GM12878 (cell line): ENCODE measurements around the gene PPL. TPM values are rescaled to one million over a fixed set of nuclear protein-coding genes. Genes with fewer than 3 reads are reported as not detected.

Experiments
- ATAC-seq: fragments of 200-7000 bp; cut with Tn5 transposase; 3 replicates; pipeline ENCODE4 v1.9.1; 2020; ENCODE audit warnings: mild to moderate bottlenecking, moderate library complexity
- BruUV-seq: library from RNA; stranded (reverse); fragments of 400-500 nt; replicated peaks from 2 replicates; lab custom pipeline; 2021; lab: Mats Ljungman, UMichigan
- CTCF ChIA-PET: fragments of 300-600 bp; sonication (Branson Sonifier 250); formaldehyde crosslinking; extraction: SDS; loops from one replicate; lab custom pipeline; 2021; ENCODE audit warnings: inconsistent platforms; lab: Yijun Ruan, JAX
- POLR2A ChIA-PET: fragments of 350-600 bp; formaldehyde crosslinking; extraction: SDS; loops from one replicate; lab custom pipeline; 2021; ENCODE audit warnings: inconsistent platforms; lab: Charles Lee
- RAD21 ChIA-PET: fragments of 300-600 bp; sonication (Branson Sonifier 250); formaldehyde crosslinking; loops from one replicate; lab custom pipeline; 2023; ENCODE audit warnings: antibody characterized with exemption; ENCODE audit not compliant: unreplicated experiment; lab: Charles Lee
- SMC1A ChIA-PET: fragments of 300-600 bp; sonication (Branson Sonifier 250); formaldehyde crosslinking; loops from one replicate; lab custom pipeline; 2023; ENCODE audit not compliant: unreplicated experiment, uncharacterized antibody; lab: Charles Lee
- DNase-seq: peaks from one replicate; pipeline ENCODE4 v3.0.0-alpha.2; 2011; ENCODE audit warnings: low read depth, low spot score
- FAIRE-seq: peaks from 3 replicates; lab custom pipeline; 2011; peaks lifted over from hg19 to GRCh38; lab: Jason Lieb, UNC
- H2AFZ ChIP-seq: 2 replicates; pipeline ENCODE4 v1.6.0; 2011; ENCODE audit warnings: low read depth, low read length, control low read depth; ENCODE audit not compliant: control insufficient read depth
- H3K27ac ChIP-seq: 2 replicates; pipeline ENCODE4 v1.5.1; 2011; ENCODE audit warnings: control low read depth; ENCODE audit not compliant: control insufficient read depth, insufficient read depth
- H3K27me3 ChIP-seq, 2 experiments: replicated peaks in 1 of 2; 2 replicates each; pipeline versions ENCODE4 v1.6.0 to v1.6.1; 2011; ENCODE audit warnings: low read length in 1 of 2; ENCODE audit not compliant: control insufficient read depth in 2 of 2, insufficient read depth in 2 of 2
- H3K36me3 ChIP-seq, 2 experiments: 2 replicates each; pipeline ENCODE4 v1.5.1; 2011; ENCODE audit warnings: low read length in 1 of 2; ENCODE audit not compliant: control insufficient read depth in 2 of 2, insufficient read depth in 2 of 2
- H3K4me1 ChIP-seq: 2 replicates; pipeline ENCODE4 v1.6.1; 2011; ENCODE audit warnings: mild to moderate bottlenecking, low read length, moderate library complexity, mixed read lengths; ENCODE audit not compliant: control insufficient read depth, insufficient read depth
- H3K4me2 ChIP-seq: 2 replicates; pipeline ENCODE4 v1.6.0; 2011; ENCODE audit warnings: control low read depth; ENCODE audit not compliant: control insufficient read depth, insufficient read depth
- H3K4me3 ChIP-seq: fragments of 200-600 bp; sonication (generic); 2 replicates; pipeline ENCODE4 v1.5.1; 2016
- H3K79me2 ChIP-seq: 2 replicates; pipeline ENCODE4 v1.6.0; 2011; ENCODE audit warnings: low read length; ENCODE audit not compliant: control insufficient read depth, insufficient read depth
- H3K9ac ChIP-seq: 2 replicates; pipeline ENCODE4 v1.8.0; 2011; ENCODE audit warnings: low read length, control low read depth, mixed read lengths; ENCODE audit not compliant: control insufficient read depth, insufficient read depth
- H3K9me3 ChIP-seq: replicated peaks from 3 replicates; pipeline ENCODE4 v1.5.1; 2011; ENCODE audit warnings: mild to moderate bottlenecking, low read length; ENCODE audit not compliant: control insufficient read depth, insufficient read depth
- H4K20me1 ChIP-seq: 2 replicates; pipeline ENCODE4 v1.6.0; 2011; ENCODE audit not compliant: control insufficient read depth, insufficient read depth
- BHLHE40 ChIP-seq, 2 experiments: fragments of 450-650 bp in 1 of 2; IDR thresholded peaks; 2 replicates each; pipeline ENCODE4 v1.6.1; 2011 to 2017; ENCODE audit warnings: low read depth in 2 of 2, borderline replicate concordance in 1 of 2, improper control_type of control experiment in 1 of 2, low read length in 1 of 2, mild to moderate bottlenecking in 1 of 2
- BRCA1 ChIP-seq: IDR thresholded peaks from 2 replicates; pipeline ENCODE4 v1.6.1; 2011; ENCODE audit warnings: low read depth, low read length, improper control_type of control experiment
- CBFB ChIP-seq: IDR thresholded peaks from 2 replicates; pipeline ENCODE4 v1.6.1; 2016; ENCODE audit warnings: antibody characterized with exemption, low read depth
- CHD4 ChIP-seq: fragments of 200-600 bp; sonication (generic); IDR thresholded peaks from 2 replicates; pipeline ENCODE4 v1.6.1; 2016; ENCODE audit warnings: mild to moderate bottlenecking
- CREB1 ChIP-seq: IDR thresholded peaks from 2 replicates; pipeline ENCODE4 v1.6.1; 2012; ENCODE audit warnings: low read depth, mild to moderate bottlenecking, inconsistent platforms
- CREM ChIP-seq: IDR thresholded peaks from 2 replicates; pipeline ENCODE4 v1.6.1; 2014; ENCODE audit warnings: antibody characterized with exemption, low read depth
- CUX1 ChIP-seq: IDR thresholded peaks from 2 replicates; pipeline ENCODE4 v1.6.1; 2012; ENCODE audit warnings: improper control_type of control experiment, low read depth, low read length; ENCODE audit not compliant: insufficient replicate concordance
- E4F1 ChIP-seq: fragments of 450-650 bp; IDR thresholded peaks from 2 replicates; pipeline ENCODE4 v1.6.1; 2018; ENCODE audit warnings: borderline replicate concordance, mild to moderate bottlenecking; ENCODE audit not compliant: partially characterized antibody
- FOXK2 ChIP-seq: fragments of 450-650 bp; IDR thresholded peaks from 2 replicates; pipeline ENCODE4 v1.6.1; 2017; ENCODE audit warnings: mild to moderate bottlenecking, moderate library complexity
- HDAC6 ChIP-seq: fragments of 200-600 bp; sonication (generic); IDR thresholded peaks from one replicate; pipeline ENCODE4 v1.8.0; 2017; ENCODE audit warnings: antibody characterized with exemption; ENCODE audit not compliant: unreplicated experiment
- MAX ChIP-seq: IDR thresholded peaks from 2 replicates; pipeline ENCODE4 v1.6.1; 2012; ENCODE audit warnings: low read depth, low read length, improper control_type of control experiment
- NFYA ChIP-seq: IDR thresholded peaks from 2 replicates; pipeline ENCODE4 v1.6.1; 2011; ENCODE audit warnings: low read depth, mild to moderate bottlenecking, low read length, improper control_type of control experiment, borderline replicate concordance
- POLR2AphosphoS5 ChIP-seq: IDR thresholded peaks from 2 replicates; pipeline ENCODE4 v1.6.1; 2011; ENCODE audit warnings: mild to moderate bottlenecking, low read length, inconsistent platforms
- SUZ12 ChIP-seq: fragments of 200-600 bp; sonication (generic); IDR thresholded peaks from one replicate; pipeline ENCODE4 v1.6.1; 2018; ENCODE audit warnings: antibody characterized with exemption, mild to moderate bottlenecking; ENCODE audit not compliant: unreplicated experiment
- WGBS: methylation state at CpG from one replicate; pipeline ENCODE4 v1.1.6; 2016; ENCODE audit warnings: low lambda C conversion rate; ENCODE audit not compliant: insufficient replicate concordance, insufficient coverage; ENCODE audit errors: missing lambda C conversion rate; 5-methylcytosine and 5-hydroxymethylcytosine counted together
- in situ Hi-C: fragments of 300-500 bp; cut with MboI; formaldehyde crosslinking; loops from 9 replicates; pipeline ENCODE4 v1.14.3; 2018; ENCODE audit warnings: mixed read lengths
- intact Hi-C: fragments of 100-400 bp; cut with micrococcal nuclease; formaldehyde crosslinking; loops from one replicate; pipeline ENCODE4 v1.14.2; 2022; ENCODE audit not compliant: unreplicated experiment
- polyA plus RNA-seq, 11 experiments: library from polyadenylated mRNA; depleted of rRNA in 4 of 11; unstranded in 6 of 11; stranded (reverse) in 5 of 11; fragments of >200 nt; fragmentation: Nextera tagmentation in 4 of 11; fragmentation: Illumina TruSeq in 1 of 11; extraction: Ambion mirVana in 4 of 11; extraction: Trizol in 1 of 11; gene quantifications; 1 replicate in 1 of 11; 2 replicates in 10 of 11; pipeline versions ENCODE4 v1.2.1 to v1.2.3, GENCODE V29; 2011 to 2016; ENCODE audit warnings: inconsistent platforms in 2 of 11, missing spikeins in 2 of 11, low read depth in 1 of 11
- total RNA-seq, 4 experiments: library from RNA; depleted of rRNA in 3 of 4; stranded (reverse); fragments of >200 nt in 3 of 4; fragmentation: Illumina TruSeq in 1 of 4; extraction: Trizol in 1 of 4; gene quantifications; 2 replicates each; pipeline versions ENCODE4 v1.2.1 to v1.2.3, GENCODE V29; 2013 to 2021

PPL gene
- total and polyA plus RNA-seq, 10 of the 15 experiments (the other 5 are each of a cell fraction or from before 2014, with no cell fraction given), result 0.03 to 0.47 (median 0.05) TPM; not detected in 2

GRCh38 chr16:4913130-4913773 lies 23.7 kb downstream of the PPL start:
- ChIA-PET RAD21 (interaction anchor here (0.7 kb wide), 1 partner anchor 65 kb away, joined by 3 read pairs; no protein-coding TSS in a partner anchor), CTCF (no interaction called here), SMC1A (no interaction called here), POLR2A (interaction anchor here (0.6 kb wide), 1 partner anchor 175 kb away, joined by 3 read pairs; no protein-coding TSS in a partner anchor)
- H3K4me1 ChIP-seq, result no peaks in the 10 kb centered on the region
- no peaks in the 10 kb centered on the region for H3K27me3 ChIP-seq
- no peak overlapping the region for H2AFZ ChIP-seq
- H3K4me3 ChIP-seq, result no peak overlapping the region
- intact Hi-C loops, result no loop called here
- no peaks in the 10 kb centered on the region for H4K20me1 ChIP-seq
- no peak overlapping the region for H3K9ac ChIP-seq
- ATAC-seq (no peak; the same call in 2 of the 3 replicates), DNase-seq (no peak), FAIRE-seq (no peak)
- no TSS peak for BruUV-seq
- in situ Hi-C loops, result no loop called here
- H3K4me2 ChIP-seq, result no peak overlapping the region
- H3K36me3 ChIP-seq, result no peaks in the 10 kb centered on the region
- no peak overlapping the region for H3K27ac ChIP-seq
- no peaks in the 10 kb centered on the region for H3K9me3 ChIP-seq
- TF ChIP-seq BRCA1 (no peak), MAX (no peak), SUZ12 (no peak), FOXK2 (no peak), CREB1 (no peak), CHD4 (no peak), E4F1 (no peak), NFYA (no peak), HDAC6 (no peak), CREM (no peak), CUX1 (no peak), CBFB (no peak), BHLHE40 (IDR thresholded peaks at IDR 0.05; ENCODE audit: borderline replicate concordance in 1 of 2, low read depth in 2 of 2, low read length in 1 of 2) (no peak), POLR2AphosphoS5 (no peak)
- WGBS, result 29% methylated on average over 7 of the region's 7 CpGs
- no peaks in the 10 kb centered on the region for H3K79me2 ChIP-seq
